Activated T-cell treated with anti-CD3 and anti-CD28 coated beads, Interleukin-2, amount 50 U/mL, for 72 hours (primary cell): Measurements from ENCODE around the gene C6orf15. TPM values are rescaled to one million over a fixed set of nuclear protein-coding genes. Genes with fewer than 3 reads are reported as not detected.
A peak's percentile ranks its signal among the peaks of the same experiment; 100 is the strongest.

Source experiments
- ATAC-seq, 2 donors: fragments of 150-1000 bp; cut with Tn5 transposase; replicated peaks in 1 of 2; 2 replicates each; pipeline ENCODE4 v1.10.0; 2021; ENCODE audit warnings: moderate library complexity in 2 of 2, mild to moderate bottlenecking in 1 of 2
- DNase-seq, 2 donors: peaks; one replicate each; pipeline ENCODE4 v3.0.0; 2021 to 2022; ENCODE audit warnings: mixed read lengths in 1 of 2
- H3K27ac Mint-ChIP-seq: one replicate; pipeline ENCODE4 v1.8.0; 2022; ENCODE audit warnings: mild to moderate bottlenecking, moderate library complexity, mixed read lengths
- H3K27me3 Mint-ChIP-seq: one replicate; pipeline ENCODE4 v1.8.0; 2022; ENCODE audit warnings: low read depth, mixed read lengths
- H3K36me3 Mint-ChIP-seq, 2 donors: one replicate each; pipeline ENCODE4 v1.8.0; 2022; ENCODE audit warnings: mixed read lengths in 2 of 2, mild to moderate bottlenecking in 1 of 2; ENCODE audit not compliant: insufficient read depth in 2 of 2
- H3K4me1 Mint-ChIP-seq: one replicate; pipeline ENCODE4 v1.8.0; 2022; ENCODE audit warnings: low read depth, mixed read lengths
- H3K4me3 Mint-ChIP-seq, 2 donors: one replicate each; pipeline ENCODE4 v1.8.0; 2022; ENCODE audit warnings: mild to moderate bottlenecking in 2 of 2, mixed read lengths in 2 of 2, moderate library complexity in 2 of 2
- H3K9me3 Mint-ChIP-seq, 2 donors: one replicate each; pipeline ENCODE4 v1.8.0; 2022; ENCODE audit warnings: mixed read lengths in 2 of 2
- total RNA-seq, 2 donors: library from RNA; stranded (reverse); gene quantifications; one replicate each; pipeline ENCODE4 v1.2.3, GENCODE V29; 2022

The C6orf15 gene
- total RNA-seq, 2 donors from 2014 or later = not detected

DNA sequence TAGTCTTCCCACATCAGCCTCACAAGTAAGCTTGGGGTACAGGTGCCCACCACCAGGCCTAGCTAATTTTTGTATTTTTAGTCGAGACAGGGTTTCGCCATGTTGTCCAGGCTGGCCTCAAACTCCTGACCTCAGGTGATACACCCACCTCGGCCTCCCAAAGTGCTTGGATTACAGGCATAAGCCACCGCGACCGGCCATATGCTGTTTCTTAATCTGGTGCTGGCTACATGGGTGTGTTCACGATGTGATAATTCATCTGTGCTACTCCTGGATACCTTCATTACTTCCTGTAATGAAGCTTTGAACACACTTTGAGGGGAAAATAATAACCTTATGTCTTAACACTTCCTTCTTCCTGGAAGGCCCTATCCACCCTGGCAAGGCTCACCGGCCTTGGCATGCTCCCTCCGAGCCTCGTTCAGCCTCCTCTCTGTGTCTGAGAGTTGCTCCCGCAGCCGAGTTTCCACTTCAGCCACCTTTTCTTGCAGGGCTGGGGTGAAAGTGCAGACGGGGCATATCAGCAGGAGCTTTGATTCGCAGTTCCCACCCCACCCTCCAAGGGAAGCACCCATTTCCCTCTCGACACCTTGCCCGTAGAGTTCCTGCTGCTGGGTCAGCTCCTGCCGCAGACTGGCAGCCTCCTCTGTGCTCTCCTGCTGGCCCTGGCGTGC lies 32.1 kb upstream of the C6orf15 start:
- no peaks in the 10 kb centered on the region for H3K9me3 Mint-ChIP-seq
- no peaks in the 10 kb centered on the region for H3K4me1 Mint-ChIP-seq
- no peak overlapping the region for H3K27ac Mint-ChIP-seq
- peaks cover 1 to 2% of the 10 kb centered on the region in 2 donors for H3K36me3 Mint-ChIP-seq
- no peaks in the 10 kb centered on the region for H3K27me3 Mint-ChIP-seq
- ATAC-seq (no peak), DNase-seq (no peak)
- no peak overlapping the region for H3K4me3 Mint-ChIP-seq

DNA sequence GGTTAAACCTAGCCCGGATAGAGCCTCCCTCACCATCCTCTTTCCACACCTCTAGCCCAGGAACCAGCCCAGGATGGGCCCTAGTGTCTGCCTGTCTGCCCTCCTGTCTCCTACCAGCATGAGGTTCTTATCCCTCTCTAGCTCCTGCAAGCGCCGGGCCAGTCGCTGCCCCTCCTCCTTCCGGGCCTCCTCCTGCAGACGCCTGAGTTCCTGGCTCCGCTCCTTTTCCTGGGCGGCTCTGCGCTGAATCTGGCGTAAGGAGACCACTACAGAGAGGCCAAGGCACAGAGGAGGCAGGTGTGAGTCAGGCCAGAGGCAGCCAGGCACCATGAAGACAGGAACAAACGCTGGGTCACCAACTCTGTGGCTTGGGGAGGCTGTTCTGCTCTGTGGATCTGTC lies 30.8 kb upstream of the C6orf15 start:
- H3K27me3 Mint-ChIP-seq = no peaks in the 10 kb centered on the region
- no peaks in the 10 kb centered on the region for H3K4me1 Mint-ChIP-seq
- ATAC-seq (no peak), DNase-seq (no peak)
- H3K9me3 Mint-ChIP-seq = no peaks in the 10 kb centered on the region
- no peak overlapping the region for H3K4me3 Mint-ChIP-seq
- peaks cover 1 to 2% of the 10 kb centered on the region in 2 donors for H3K36me3 Mint-ChIP-seq
- no peak overlapping the region for H3K27ac Mint-ChIP-seq

DNA sequence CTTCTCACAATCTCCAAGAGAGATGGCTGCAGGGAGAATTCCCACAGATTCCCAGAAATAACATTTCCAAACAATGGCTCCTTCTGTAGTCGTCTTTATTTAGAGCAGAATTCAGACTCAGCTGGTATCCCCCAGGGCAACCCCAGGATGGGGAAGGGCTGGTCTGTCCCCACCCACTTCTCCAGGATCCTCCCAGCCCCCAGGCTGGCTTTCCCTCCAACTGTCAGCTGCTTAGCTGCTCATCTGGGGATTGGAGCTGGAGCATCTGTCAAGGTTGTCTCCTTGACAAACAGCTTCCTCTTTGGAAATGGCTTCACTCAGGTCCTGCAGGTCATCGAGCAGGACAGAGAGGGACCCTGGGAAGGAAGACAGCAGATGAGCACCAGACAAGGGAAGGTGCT lies 30.0 kb upstream of the C6orf15 start:
- no peaks in the 10 kb centered on the region for H3K9me3 Mint-ChIP-seq

DNA sequence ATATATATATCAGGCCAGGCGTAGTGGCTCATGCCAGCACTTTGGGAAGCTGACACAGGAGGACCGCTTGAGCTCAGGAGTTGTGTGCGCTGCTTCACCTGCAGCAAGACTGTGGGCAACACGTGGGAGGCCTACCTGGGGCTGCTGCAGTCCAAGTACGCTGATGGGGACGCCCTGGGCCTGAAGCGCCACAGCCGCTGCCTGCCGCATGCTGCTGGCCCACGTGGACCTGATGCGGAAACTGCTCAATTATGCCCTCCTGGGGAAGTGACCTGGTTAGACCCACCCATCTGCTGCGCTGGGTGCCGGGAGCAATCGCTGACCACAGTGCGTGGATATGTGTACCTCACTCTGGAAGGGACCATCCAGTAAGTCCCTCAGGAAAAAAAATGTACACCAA lies 28.3 kb upstream of the C6orf15 start:
- peaks cover 0 to 2% of the 10 kb centered on the region in 2 donors for H3K36me3 Mint-ChIP-seq
- no peak overlapping the region for H3K4me3 Mint-ChIP-seq

More for the DNA sequence above, 30.0 kb upstream of the C6orf15 start:
- Mint-ChIP-seq H3K4me1 (peaks cover 6% of the 10 kb centered on the region), H3K36me3 (peaks cover 1 to 2% of the 10 kb centered on the region in 2 donors), H3K27me3 (no peaks in the 10 kb centered on the region), H3K27ac (no peak overlapping the region), H3K4me3 (no peak overlapping the region)
- DNase-seq (no peak), ATAC-seq (no peak)

DNA sequence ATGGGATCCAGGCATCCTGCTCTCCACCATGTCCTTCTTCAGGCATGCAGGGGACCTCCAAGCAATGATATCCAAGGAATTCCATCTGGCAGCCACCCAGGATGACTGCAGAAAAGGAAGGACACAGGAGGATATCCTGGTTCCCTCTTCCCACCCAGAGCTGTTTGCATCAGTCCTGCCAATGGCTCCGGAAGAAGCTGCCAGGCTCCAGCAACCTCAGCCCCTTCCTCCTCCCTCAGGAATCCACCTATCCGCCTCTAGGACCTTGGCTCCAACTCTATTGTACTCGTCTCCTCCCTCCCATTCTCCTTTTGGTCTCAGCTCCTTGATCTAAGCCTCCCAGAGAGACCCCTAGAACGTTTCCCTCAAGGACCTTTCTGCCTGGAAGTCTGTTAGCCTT lies 27.2 kb upstream of the C6orf15 start:
- no peaks in the 10 kb centered on the region for H3K36me3 Mint-ChIP-seq
- H3K4me3 Mint-ChIP-seq = no peak overlapping the region
- DNase-seq (no peak), ATAC-seq (no peak)
- H3K9me3 Mint-ChIP-seq = no peaks in the 10 kb centered on the region
- H3K4me1 Mint-ChIP-seq = peaks cover 7% of the 10 kb centered on the region
- no peak overlapping the region for H3K27ac Mint-ChIP-seq
- no peaks in the 10 kb centered on the region for H3K27me3 Mint-ChIP-seq

More for the DNA sequence above, 28.3 kb upstream of the C6orf15 start:
- ATAC-seq (no peak), DNase-seq (no peak)
- Mint-ChIP-seq H3K4me1 (peaks cover 7% of the 10 kb centered on the region), H3K9me3 (no peaks in the 10 kb centered on the region), H3K27ac (no peak overlapping the region), H3K27me3 (no peaks in the 10 kb centered on the region)

DNA sequence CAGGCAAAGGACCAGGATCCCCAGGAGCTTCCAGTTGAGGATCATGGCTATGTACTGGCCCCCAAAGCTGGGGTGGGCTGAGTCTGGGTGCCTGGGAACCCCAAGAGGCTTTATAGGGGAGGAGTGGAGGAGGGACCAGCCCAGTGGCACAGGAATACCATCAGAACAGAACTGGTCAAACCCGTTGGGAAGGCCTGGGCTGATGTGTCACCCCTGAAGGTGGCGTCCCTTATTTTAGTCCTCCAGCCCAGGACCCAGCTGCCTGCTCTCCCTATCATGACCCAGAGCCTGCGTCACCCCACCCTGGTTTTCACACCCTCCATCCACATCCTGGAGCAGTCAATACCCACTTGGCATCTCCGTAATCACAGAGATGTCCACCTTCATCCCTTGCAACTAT lies 26.6 kb upstream of the C6orf15 start, which contains the start of gene PSORS1C2:
Gene PSORS1C2, minus strand, starts transcription at position 85 of the 400 bp plus-strand sequence. Its CDS starts 40 bp downstream, at position 45.
- no peak for DNase-seq
- Mint-ChIP-seq H3K4me3 (peak within 1 kb of the TSS; percentile 71 to 85), H3K27me3 (no peaks in the 10 kb centered on the region), H3K9me3 (no peaks in the 10 kb centered on the region), H3K36me3 (no peaks in the 10 kb centered on the region), H3K4me1 (peaks cover 7% of the 10 kb centered on the region), H3K27ac (no peak within 1 kb of the TSS)
- no peak for ATAC-seq

DNA sequence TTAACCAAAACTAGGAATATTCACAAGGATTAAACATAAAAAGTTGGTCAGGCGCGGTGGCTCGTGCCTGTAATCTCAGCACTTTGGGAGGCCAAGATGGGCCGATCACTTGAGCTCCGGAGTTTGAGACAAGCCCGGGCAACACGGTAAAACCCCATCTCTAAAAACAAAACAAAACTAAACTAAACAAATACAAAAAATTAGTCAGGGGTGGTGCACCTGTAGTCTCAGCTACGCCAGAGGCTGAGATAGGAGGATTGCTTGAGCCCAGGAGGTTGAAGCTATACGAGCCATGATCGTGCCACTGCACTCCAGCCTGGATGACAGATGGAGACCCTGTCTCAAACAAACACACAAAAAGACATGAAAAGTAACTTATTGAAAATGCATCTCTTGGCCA lies 23.3 kb upstream of the C6orf15 start:
- no peaks in the 10 kb centered on the region for H3K9me3 Mint-ChIP-seq
- ATAC-seq = no peak
- no peak for DNase-seq
- H3K4me3 Mint-ChIP-seq = no peak overlapping the region
- no peaks in the 10 kb centered on the region for H3K27me3 Mint-ChIP-seq
- H3K36me3 Mint-ChIP-seq = no peaks in the 10 kb centered on the region
- H3K4me1 Mint-ChIP-seq = peaks cover 7% of the 10 kb centered on the region
- no peak overlapping the region for H3K27ac Mint-ChIP-seq

DNA sequence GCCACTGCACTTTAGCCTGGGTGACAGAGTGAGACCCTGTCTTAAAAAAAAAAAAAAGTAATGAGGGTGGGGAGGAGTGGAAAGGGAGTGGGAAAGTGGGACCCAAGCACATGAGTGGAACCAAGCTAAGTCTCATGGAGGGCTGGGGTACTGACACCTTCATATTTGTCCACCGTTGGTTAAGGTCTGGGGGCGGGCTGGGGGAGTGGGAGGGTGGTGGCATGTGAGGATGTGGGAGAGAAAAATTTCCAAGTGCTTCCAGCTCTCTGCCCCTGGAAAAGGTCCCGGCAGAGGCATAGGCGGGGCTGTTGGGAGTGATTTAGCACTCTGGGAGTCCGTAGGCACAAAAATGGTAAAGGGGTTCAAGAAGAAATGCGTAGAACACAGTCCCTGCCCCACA lies 20.4 kb upstream of the C6orf15 start:
- ATAC-seq (no peak), DNase-seq (no peak)
- H3K27me3 Mint-ChIP-seq = peaks cover 6% of the 10 kb centered on the region
- H3K4me3 Mint-ChIP-seq = no peak overlapping the region
- H3K27ac Mint-ChIP-seq = no peak overlapping the region
- H3K9me3 Mint-ChIP-seq = no peaks in the 10 kb centered on the region
- H3K36me3 Mint-ChIP-seq = no peaks in the 10 kb centered on the region
- peaks cover 12% of the 10 kb centered on the region for H3K4me1 Mint-ChIP-seq

DNA sequence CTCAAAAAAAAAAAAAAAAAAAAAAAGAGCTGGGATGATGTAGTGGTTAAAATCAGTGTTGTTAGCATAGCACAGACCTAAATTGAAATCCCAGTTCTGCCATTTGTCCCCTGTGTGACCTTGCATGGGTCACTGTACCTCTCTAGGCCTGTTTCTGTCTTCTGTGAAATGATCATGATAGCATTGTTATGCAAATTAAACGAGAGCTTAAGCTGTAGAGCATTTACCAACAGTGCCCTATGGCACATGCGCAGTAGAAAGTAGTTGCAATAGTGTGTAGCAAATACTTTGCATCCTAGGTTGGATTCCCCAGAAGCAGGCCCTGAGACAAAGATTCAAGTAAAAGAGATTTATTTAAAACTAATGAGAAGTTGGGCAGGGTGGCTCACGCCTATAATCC lies 19.2 kb upstream of the C6orf15 start:
- Mint-ChIP-seq H3K4me3 (no peak overlapping the region), H3K36me3 (no peaks in the 10 kb centered on the region), H3K27me3 (peaks cover 6% of the 10 kb centered on the region), H3K4me1 (peaks cover 7% of the 10 kb centered on the region), H3K27ac (no peak overlapping the region), H3K9me3 (no peaks in the 10 kb centered on the region)
- ATAC-seq = no peak
- no peak for DNase-seq

DNA sequence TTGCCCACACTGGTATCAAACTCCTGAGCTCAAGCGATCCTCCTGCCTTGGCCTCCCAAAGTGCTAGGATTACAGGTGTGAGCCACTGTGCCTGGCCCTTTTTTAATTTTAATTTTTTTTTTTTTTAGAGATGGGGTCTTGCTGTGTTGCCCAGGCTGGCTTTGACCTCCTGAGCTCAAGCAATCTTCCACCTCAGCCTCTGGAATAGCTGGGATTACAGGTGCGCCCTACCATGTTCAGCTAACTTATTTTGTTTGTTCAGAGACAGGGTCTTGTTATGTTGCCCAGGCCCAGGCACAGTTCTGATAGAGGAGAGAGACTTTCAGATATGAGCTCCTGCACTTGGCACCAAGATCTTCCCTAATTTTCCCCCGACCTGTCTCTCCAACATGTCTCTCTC lies 18.4 kb upstream of the C6orf15 start:
- H3K36me3 Mint-ChIP-seq = no peaks in the 10 kb centered on the region
- no peak overlapping the region for H3K4me3 Mint-ChIP-seq
- no peak for DNase-seq
- H3K9me3 Mint-ChIP-seq = no peaks in the 10 kb centered on the region
- H3K4me1 Mint-ChIP-seq = peaks cover 7% of the 10 kb centered on the region
- ATAC-seq = no peak
- peaks cover 6% of the 10 kb centered on the region for H3K27me3 Mint-ChIP-seq
- no peak overlapping the region for H3K27ac Mint-ChIP-seq

DNA sequence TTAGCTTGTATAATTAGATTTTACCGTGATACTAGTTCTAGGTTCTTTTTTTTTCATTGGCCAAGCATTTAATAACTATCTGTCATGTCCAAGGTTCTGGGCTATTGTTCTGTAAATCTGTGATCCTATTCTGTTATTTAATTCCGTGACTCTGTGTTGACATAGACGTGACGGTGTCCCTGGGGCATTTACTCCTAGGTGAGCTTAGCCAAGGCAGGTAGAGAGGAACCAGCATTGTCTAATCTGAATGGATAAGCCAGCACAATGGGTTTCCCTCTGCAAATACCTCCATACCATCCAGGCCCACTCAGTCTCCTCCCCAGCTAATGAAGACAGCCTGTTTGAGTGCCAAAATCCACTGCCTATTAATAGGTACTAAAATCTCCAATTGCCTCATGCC lies 16.8 kb upstream of the C6orf15 start:
- H3K4me3 Mint-ChIP-seq = no peak overlapping the region

DNA sequence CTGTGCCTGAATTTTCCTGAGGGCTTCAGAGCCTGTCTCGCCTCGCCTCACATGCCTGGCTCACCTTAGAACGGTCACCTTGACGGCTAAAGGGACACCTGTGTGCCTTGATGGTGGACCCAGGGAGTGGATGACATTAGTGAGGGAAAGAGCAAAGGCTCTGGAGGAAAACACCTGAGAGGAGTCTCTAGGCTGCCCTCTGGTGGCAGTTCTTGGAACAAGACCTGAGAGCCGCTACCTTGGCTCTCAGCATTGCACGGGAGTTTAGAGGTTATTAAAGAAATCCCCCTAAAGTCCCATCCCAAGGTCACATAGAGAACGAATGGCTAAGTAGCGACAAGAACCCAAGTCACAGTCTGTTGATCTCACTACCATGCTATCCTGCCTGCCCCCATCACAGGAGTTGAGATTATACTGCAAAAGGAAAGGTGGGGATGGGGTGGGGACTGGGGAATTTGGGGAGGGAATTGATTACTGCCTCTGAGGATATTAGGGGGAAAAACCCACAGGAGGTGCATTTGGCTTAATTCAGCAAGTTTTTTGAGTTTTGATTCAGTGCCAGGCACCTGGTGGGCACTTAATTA lies 15.8 kb upstream of the C6orf15 start:
- no peaks in the 10 kb centered on the region for H3K9me3 Mint-ChIP-seq

More for the DNA sequence above, 16.8 kb upstream of the C6orf15 start:
- H3K27ac Mint-ChIP-seq = no peak overlapping the region
- no peaks in the 10 kb centered on the region for H3K9me3 Mint-ChIP-seq
- H3K4me1 Mint-ChIP-seq = peaks cover 7% of the 10 kb centered on the region
- H3K27me3 Mint-ChIP-seq = peaks cover 6% of the 10 kb centered on the region
- DNase-seq (no peak), ATAC-seq (no peak)
- no peaks in the 10 kb centered on the region for H3K36me3 Mint-ChIP-seq

DNA sequence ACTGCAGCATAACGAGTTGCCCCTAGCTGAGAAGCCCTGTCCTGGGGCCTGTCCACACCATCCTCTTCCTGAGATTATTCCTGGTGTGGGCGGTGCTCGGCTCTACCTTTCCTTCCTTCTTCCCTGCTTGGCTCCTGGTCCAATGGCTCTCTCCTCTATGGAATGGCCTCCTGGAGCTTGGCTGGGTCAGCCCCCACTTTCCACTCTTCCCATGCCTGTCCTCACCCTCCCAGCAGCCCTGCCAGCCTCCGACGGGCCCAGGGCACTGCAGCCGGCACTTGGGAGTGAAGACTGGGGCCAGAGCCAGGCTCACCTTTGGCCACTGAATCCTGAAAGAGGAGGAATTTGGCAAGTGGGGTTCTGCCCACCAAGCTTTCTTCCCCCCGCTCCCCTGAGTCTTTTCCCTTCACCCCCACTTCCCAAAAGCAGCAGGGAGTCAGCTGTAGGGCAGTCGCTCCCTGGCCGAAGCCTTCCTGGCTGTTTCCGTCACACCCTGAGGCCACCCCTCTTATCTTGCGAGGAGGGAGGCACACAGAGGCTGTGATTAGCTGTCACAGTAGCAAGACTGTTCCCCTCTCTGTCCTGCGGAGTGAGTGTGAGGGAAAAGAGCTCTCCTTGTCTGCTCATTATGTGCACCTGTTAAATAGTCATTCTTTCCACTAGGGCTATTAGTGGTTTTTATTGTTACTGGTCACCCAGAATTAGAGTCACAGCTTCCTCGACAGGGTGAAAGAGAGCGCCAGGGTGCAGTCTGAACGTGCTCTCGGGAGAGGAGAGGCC lies 14.2 kb upstream of the C6orf15 start:
- Mint-ChIP-seq H3K4me1 (peaks cover 7% of the 10 kb centered on the region), H3K36me3 (no peaks in the 10 kb centered on the region), H3K27ac (no peak overlapping the region), H3K9me3 (no peaks in the 10 kb centered on the region), H3K4me3 (no peak overlapping the region), H3K27me3 (peaks cover 6% of the 10 kb centered on the region)
- ATAC-seq = no peak
- no peak for DNase-seq

More for the DNA sequence above, 15.8 kb upstream of the C6orf15 start:
- H3K4me3 Mint-ChIP-seq = no peak overlapping the region
- ATAC-seq = peak; percentile 58 to 70
- H3K27ac Mint-ChIP-seq = no peak overlapping the region
- peaks cover 6% of the 10 kb centered on the region for H3K27me3 Mint-ChIP-seq
- H3K4me1 Mint-ChIP-seq = peaks cover 7% of the 10 kb centered on the region
- no peaks in the 10 kb centered on the region for H3K36me3 Mint-ChIP-seq
- peak; percentile 77 for DNase-seq
